PFSK-1 (cell line): ENCODE data around the gene HCRT.

Experiments used
- FOXP2 ChIP-seq: optimal IDR thresholded peaks from 2 replicates; pipeline ENCODE3; 2011; ENCODE audit warnings: borderline replicate concordance, control low read depth, inconsistent platforms; ENCODE audit not compliant: insufficient read depth; ENCODE audit errors: extremely low read length, extremely low read depth
- POLR2AphosphoS5 ChIP-seq: IDR thresholded peaks from 2 replicates; pipeline ENCODE4 v1.6.1; 2012; ENCODE audit warnings: low read depth, mild to moderate bottlenecking, control low read depth, low read length, moderate library complexity
- SIN3A ChIP-seq: IDR thresholded peaks from 2 replicates; pipeline ENCODE4 v1.6.1; 2012; ENCODE audit warnings: mild to moderate bottlenecking, low read length, moderate library complexity, borderline replicate concordance; ENCODE audit not compliant: insufficient read depth
- TAF1 ChIP-seq: IDR thresholded peaks from 2 replicates; pipeline ENCODE4 v1.6.1; 2012; ENCODE audit warnings: low read length, control low read depth, borderline replicate concordance; ENCODE audit not compliant: insufficient read depth
- TF ChIP-seq, protein P1 (sequence below), 2 experiments: IDR thresholded peaks; 2 replicates each; pipeline versions ENCODE4 v1.6.1 to v1.8.0; 2011 to 2012; ENCODE audit warnings: low read depth in 2 of 2, low read length in 2 of 2, control low read depth in 1 of 2, inconsistent platforms in 1 of 2, mild to moderate bottlenecking in 1 of 2, moderate library complexity in 1 of 2; ENCODE audit not compliant: insufficient read depth in 1 of 2

Gene HCRT

DNA sequence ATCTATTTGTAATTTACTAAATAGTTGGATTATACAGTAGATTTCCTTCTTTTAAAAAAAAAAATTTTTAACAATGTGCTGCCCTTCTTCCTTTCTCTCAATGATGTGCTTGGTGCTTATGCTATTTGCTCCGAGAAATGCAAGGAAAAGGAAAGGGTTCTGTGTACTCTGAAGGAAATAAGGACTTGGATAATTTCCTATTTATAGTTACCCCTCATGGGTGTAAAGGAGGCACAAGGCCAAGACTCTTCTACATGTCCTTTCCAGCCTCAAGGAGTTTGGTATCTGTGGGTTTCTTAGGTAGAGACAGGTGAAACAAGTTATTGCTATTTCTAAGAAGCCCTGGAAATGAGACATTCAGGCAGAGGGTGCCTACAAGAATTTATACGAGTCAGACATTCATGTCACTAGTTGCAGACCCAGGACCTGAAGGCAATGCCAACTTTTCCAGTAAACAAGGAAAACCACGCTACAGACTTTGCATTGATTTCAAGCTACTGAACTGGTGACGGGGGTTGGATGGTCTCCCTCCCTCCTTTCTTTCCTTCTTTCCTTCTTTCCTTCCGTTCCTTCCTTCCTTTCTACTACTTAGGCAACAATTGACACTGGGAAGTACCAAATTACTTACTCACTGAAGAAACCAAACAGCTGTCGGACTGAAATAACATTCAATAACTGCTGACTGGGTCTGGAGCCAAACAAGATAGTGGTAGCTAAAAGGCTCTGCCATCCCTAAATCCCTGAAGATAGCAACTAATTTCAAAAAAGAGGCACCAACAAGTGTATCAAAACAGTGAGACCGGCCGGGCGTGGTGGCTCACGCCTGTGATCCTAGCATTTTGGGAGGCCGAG lies 42.8 kb upstream of the HCRT start:
- TF ChIP-seq, protein P1, sequence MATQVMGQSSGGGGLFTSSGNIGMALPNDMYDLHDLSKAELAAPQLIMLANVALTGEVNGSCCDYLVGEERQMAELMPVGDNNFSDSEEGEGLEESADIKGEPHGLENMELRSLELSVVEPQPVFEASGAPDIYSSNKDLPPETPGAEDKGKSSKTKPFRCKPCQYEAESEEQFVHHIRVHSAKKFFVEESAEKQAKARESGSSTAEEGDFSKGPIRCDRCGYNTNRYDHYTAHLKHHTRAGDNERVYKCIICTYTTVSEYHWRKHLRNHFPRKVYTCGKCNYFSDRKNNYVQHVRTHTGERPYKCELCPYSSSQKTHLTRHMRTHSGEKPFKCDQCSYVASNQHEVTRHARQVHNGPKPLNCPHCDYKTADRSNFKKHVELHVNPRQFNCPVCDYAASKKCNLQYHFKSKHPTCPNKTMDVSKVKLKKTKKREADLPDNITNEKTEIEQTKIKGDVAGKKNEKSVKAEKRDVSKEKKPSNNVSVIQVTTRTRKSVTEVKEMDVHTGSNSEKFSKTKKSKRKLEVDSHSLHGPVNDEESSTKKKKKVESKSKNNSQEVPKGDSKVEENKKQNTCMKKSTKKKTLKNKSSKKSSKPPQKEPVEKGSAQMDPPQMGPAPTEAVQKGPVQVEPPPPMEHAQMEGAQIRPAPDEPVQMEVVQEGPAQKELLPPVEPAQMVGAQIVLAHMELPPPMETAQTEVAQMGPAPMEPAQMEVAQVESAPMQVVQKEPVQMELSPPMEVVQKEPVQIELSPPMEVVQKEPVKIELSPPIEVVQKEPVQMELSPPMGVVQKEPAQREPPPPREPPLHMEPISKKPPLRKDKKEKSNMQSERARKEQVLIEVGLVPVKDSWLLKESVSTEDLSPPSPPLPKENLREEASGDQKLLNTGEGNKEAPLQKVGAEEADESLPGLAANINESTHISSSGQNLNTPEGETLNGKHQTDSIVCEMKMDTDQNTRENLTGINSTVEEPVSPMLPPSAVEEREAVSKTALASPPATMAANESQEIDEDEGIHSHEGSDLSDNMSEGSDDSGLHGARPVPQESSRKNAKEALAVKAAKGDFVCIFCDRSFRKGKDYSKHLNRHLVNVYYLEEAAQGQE (IDR thresholded peaks at IDR 0.05; ENCODE audit: insufficient read depth in 1 of 2, low read depth in 2 of 2, low read length in 2 of 2), result no peak
- no peak for TF ChIP-seq SIN3A
- no peak for TF ChIP-seq FOXP2
- TF ChIP-seq POLR2AphosphoS5, result no peak
- no peak for TF ChIP-seq TAF1

DNA sequence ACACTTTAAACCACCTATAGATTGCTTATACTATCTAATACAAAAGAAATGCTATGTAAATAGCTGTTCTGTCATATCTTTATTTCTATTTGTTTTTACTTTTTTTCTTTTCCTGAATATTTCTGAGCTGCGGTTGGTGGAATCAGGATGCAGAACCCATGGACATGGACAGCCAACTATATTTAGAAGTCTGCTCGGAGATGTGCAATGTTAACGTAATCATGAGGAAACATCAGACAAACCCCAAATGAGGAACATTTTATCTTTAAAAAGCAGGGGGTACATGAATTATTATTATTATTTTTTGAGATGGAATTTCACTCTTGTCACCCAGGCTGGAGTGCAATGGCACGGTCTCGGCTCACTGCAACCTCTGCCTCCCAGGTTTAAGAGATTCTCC lies 40.4 kb upstream of the HCRT start:
- TF ChIP-seq SIN3A (no peak), TAF1 (no peak), FOXP2 (no peak)
- TF ChIP-seq, protein P1 (IDR thresholded peaks at IDR 0.05; ENCODE audit: insufficient read depth in 1 of 2, low read depth in 2 of 2, low read length in 2 of 2), result no peak

DNA sequence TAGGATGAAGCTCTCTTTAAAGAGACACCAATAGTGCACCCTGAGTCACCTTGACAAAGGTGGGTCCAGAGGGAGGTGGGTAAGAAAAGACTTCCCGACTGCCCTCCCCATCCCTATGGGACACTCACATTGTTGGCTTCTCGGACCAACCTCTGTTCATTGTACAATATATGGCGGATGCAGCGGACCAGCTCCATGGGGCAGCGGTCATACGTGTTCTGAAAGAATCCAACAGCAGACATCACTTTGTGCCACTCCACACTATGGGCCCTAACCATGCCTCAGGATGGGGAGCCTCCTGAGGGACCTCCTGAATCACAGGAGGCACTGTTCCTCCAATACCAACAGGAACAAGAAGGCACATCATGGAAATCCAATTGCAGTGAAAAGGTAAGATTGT lies 39.4 kb upstream of the HCRT start:
- TF ChIP-seq SIN3A (no peak), POLR2AphosphoS5 (no peak), TAF1 (no peak), FOXP2 (no peak)
- TF ChIP-seq, protein P1 (IDR thresholded peaks at IDR 0.05; ENCODE audit: insufficient read depth in 1 of 2, low read depth in 2 of 2, low read length in 2 of 2), result no peak

DNA sequence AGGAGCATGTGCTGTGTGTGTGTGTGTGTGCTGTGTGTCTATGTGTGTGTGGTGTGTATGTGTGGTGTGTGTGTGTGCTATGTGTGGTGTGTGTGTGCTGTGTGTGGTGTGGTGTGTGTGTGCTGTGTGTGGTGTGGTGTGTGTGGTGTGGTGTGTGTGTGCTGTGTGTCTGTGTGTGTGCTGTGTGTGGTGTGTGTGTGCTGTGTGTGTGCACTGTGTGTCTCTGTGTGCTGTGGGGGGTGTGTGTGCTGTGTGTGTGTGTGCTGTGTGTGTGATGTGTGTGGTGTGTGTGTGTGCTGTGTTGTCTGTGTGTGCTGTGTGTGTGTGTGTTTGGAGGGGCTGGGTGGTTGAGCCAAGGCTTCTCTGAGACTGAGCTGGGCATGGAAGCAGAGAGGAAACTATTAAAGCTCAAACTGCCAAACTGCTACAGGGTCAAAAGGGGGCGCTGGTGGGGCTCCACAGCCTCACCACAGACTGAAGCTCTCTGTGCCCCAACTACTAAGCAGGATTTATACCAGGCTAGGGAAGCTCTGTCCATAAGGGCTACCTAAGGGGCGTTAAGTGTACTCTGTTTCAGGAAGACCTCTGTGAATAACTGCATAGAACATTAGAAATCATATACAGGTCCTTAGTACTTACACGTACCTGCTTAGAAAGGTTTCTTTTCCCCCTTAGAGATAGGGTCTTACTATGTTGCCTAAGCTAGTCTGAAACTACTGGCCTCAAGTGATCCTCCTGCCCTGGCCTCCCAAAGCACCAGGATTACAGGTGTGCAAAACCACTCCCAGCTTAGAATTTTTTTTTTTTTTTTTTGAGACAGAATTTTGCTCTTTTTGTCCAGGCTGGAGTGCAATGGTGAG lies 36.9 kb upstream of the HCRT start:
- TF ChIP-seq FOXP2, result no peak
- no peak for TF ChIP-seq SIN3A
- TF ChIP-seq POLR2AphosphoS5, result no peak
- no peak for TF ChIP-seq TAF1
- TF ChIP-seq, protein P1 (IDR thresholded peaks at IDR 0.05; ENCODE audit: insufficient read depth in 1 of 2, low read depth in 2 of 2, low read length in 2 of 2), result no peak
